Urinary bladder (tissue), 4 donors: ENCODE measurements around the gene NAP1L4. TPM values are rescaled to one million over a fixed set of nuclear protein-coding genes. Genes with fewer than 3 reads are reported as not detected.

ENCODE experiments used
- DNase-seq: peaks from one replicate; pipeline ENCODE4 v3.0.0-alpha.2; 2015; ENCODE audit errors: extremely low spot score
- H3K27ac ChIP-seq: one replicate; pipeline ENCODE4 v1.5.1; 2013; ENCODE audit warnings: low read depth, mild to moderate bottlenecking, moderate library complexity
- H3K36me3 ChIP-seq: one replicate; pipeline ENCODE4 v1.6.1; 2013; ENCODE audit warnings: mild to moderate bottlenecking, moderate library complexity; ENCODE audit not compliant: insufficient read depth
- H3K4me1 ChIP-seq: one replicate; pipeline ENCODE4 v1.6.1; 2013; ENCODE audit warnings: mild to moderate bottlenecking, moderate library complexity; ENCODE audit not compliant: insufficient read depth
- H3K4me3 ChIP-seq: one replicate; pipeline ENCODE4 v1.5.1; 2013; ENCODE audit warnings: low read depth, low read length
- WGBS: extraction: QIAGEN DNeasy Blood & Tissue Kit; methylation state at CpG from one replicate; pipeline ENCODE4 v1.1.7; 2013; 5-methylcytosine and 5-hydroxymethylcytosine counted together
- polyA plus RNA-seq: library from polyadenylated mRNA; stranded (reverse); fragments of 200-250 nt; gene quantifications from one replicate; pipeline ENCODE4 v1.2.3, GENCODE V29; 2013
- small RNA-seq: library from RNA; depleted of rRNA; stranded (forward); fragments of <200 nt; gene quantifications from one replicate; pipeline ENCODE3, GENCODE V24; 2014
- total RNA-seq: library from RNA; depleted of rRNA; stranded (reverse); fragments of >200 nt; gene quantifications from one replicate; pipeline ENCODE4 v1.2.3, GENCODE V29; 2014
- donor health status: healthy with polysubstance abuse.
- donor health status: healthy.

The NAP1L4 gene
- total and polyA plus RNA-seq, 2 donors: 86.9 to 154 TPM

DNA sequence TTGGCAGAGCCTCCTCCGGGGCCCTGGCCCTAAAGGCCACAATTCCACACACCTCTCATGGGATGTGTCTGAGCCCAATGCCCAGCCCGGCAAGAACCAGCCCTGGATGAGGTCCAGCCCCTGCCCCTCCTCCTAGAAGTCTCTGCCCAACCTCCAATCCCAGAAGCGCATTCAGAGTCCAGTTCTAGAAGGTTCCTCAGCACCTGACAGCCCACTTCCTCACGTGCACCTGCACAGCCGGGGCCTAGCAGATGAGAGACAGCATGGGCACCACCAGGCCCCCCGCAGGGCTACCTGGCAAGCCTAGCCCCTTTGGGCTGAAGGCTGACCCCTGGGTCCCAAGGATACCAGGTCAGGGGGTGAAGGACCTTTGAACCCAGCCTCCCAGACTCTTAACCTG lies 95.1 kb downstream of the NAP1L4 start:
- no peak overlapping the region for H3K27ac ChIP-seq
- no peak overlapping the region for H3K4me3 ChIP-seq
- WGBS: 90% methylated on average over 6 of the region's 6 CpGs
- no peak for DNase-seq
- peaks cover 1% of the 10 kb centered on the region for H3K4me1 ChIP-seq
- no peaks in the 10 kb centered on the region for H3K36me3 ChIP-seq

DNA sequence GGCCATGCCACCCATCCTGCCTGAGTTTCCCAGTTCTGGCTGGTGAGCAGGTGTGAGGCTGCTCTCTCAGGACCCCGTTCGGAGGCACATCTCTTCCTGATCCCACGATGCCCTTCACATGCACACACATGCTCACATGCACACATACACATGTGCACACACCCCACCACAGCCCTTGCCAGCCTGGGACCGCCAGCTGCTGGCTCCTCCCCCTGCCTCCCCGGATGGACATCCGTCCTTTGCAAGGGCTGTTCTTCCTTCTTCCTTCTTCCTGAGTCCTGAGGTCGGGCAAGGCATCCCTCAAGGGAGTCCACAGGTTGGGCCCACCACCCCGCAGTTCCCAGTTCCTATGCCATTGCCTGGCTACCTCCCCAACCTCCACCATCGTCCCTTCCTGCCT lies 96.1 kb downstream of the NAP1L4 start:
- H3K27ac ChIP-seq: no peak overlapping the region
- no peak overlapping the region for H3K4me3 ChIP-seq
- no peak for DNase-seq
- WGBS: 83% methylated on average over 9 of the region's 9 CpGs
- peaks cover 1% of the 10 kb centered on the region for H3K4me1 ChIP-seq
- H3K36me3 ChIP-seq: no peaks in the 10 kb centered on the region

Small RNA genes within 50 kb of the gene (small RNA-seq; reads per million reads assigned to genes)
- gene SNORA54: 17.8 reads per million, percentile 95 among the genes with 10 or more reads in this experiment

Other genes with a start within 250 kb of the NAP1L4 start
- gene CDKN1C, start 106.6 kb downstream of the NAP1L4 start, total RNA-seq: 78.6 TPM
- 118 TPM for gene CDKN1C, start 106.6 kb downstream of the NAP1L4 start, polyA plus RNA-seq
- gene PHLDA2, start 62.9 kb downstream of the NAP1L4 start, total RNA-seq: 1.1 TPM
- 18.9 TPM for gene PHLDA2, start 62.9 kb downstream of the NAP1L4 start, polyA plus RNA-seq
- gene CARS1, start 65.1 kb upstream of the NAP1L4 start, total RNA-seq: 16.1 TPM
- gene CARS1, start 65.1 kb upstream of the NAP1L4 start, polyA plus RNA-seq: 32.2 TPM
- gene OSBPL5, start 173.0 kb upstream of the NAP1L4 start, total RNA-seq: 22.4 TPM
- 40.5 TPM for gene OSBPL5, start 173.0 kb upstream of the NAP1L4 start, polyA plus RNA-seq
- gene MRGPRG, start 226.5 kb upstream of the NAP1L4 start, total RNA-seq: not detected
- not detected for gene MRGPRG, start 226.5 kb upstream of the NAP1L4 start, polyA plus RNA-seq
- gene MRGPRE, start 240.1 kb upstream of the NAP1L4 start, total RNA-seq: not detected
- gene MRGPRE, start 240.1 kb upstream of the NAP1L4 start, polyA plus RNA-seq: 0.18 TPM